ENCODE results near the gene GALNT6.

GRCh38 chr12:51395283-51396230 is 4.4 kb upstream of the GALNT6 start:
- TF ChIP-seq SIN3A (IDR thresholded peaks at IDR 0.05; ENCODE audit: borderline replicate concordance, insufficient read depth, low read length), result no peak
- no peak for TF ChIP-seq POLR2AphosphoS5 (IDR thresholded peaks at IDR 0.05; ENCODE audit: low read depth, low read length)
